ENCODE results near the gene FMN2.

FMN2 gene

DNA sequence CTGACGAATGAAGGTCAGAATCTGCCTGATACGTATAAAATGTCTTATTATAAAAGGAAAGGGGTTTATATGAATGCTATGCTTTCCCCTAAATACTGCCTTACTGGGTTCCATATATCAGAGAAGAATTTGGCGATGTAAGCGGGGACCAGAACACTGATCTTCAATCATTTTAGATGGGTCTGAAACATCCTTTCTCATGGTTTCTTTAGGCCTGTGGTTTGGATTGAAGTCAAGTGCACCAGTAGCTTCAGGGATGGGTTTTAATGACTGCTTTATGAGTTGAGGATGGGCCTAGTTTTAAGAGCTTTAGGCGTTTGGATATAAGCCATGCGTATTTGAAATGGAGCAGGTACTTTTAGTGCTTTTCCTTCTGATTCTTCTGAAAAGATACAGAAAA, 6.9 kb downstream of the FMN2 start:
- intact Hi-C loops (cut with DNase I; ENCODE audit: low total_unique reads), result no loop called here
- H3K36me3 ChIP-seq, result no peaks in the 10 kb centered on the region
- H3K27ac ChIP-seq, result no peak overlapping the region
- H3K27me3 ChIP-seq, result peaks cover 1 to 16% of the 10 kb centered on the region in 2 donors
- peaks cover 0 to 2% (median 1%) of the 10 kb centered on the region in 4 donors for H3K4me1 ChIP-seq
- TF ChIP-seq, protein P1, sequence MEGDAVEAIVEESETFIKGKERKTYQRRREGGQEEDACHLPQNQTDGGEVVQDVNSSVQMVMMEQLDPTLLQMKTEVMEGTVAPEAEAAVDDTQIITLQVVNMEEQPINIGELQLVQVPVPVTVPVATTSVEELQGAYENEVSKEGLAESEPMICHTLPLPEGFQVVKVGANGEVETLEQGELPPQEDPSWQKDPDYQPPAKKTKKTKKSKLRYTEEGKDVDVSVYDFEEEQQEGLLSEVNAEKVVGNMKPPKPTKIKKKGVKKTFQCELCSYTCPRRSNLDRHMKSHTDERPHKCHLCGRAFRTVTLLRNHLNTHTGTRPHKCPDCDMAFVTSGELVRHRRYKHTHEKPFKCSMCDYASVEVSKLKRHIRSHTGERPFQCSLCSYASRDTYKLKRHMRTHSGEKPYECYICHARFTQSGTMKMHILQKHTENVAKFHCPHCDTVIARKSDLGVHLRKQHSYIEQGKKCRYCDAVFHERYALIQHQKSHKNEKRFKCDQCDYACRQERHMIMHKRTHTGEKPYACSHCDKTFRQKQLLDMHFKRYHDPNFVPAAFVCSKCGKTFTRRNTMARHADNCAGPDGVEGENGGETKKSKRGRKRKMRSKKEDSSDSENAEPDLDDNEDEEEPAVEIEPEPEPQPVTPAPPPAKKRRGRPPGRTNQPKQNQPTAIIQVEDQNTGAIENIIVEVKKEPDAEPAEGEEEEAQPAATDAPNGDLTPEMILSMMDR (IDR thresholded peaks at IDR 0.05), result no peak
- no peaks in the 10 kb centered on the region for H3K9me3 ChIP-seq
- H3K4me3 ChIP-seq, result no peak overlapping the region
- no peak for DNase-seq

DNA sequence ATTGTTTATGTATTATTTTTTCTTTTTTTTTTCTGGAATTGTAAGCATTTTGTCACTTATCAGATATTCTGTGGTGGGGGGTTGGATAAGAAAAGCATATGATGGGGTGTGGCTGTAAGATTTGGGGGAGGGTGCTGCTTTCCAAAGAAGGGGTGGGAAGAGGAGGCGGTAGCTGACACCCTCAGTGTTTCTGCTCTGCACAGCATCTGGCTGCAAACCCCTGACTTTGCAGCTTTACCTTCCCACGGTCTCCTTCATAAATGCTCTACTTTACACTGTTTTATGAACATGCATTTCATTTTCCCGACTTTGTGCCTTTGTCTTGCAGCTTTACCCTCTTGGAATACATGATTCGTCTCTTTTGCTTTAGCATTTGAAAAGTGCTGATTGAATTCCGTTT, 7.6 kb downstream of the FMN2 start:
- Histone ChIP-seq H3K27ac (no peak overlapping the region), H3K36me3 (no peaks in the 10 kb centered on the region), H3K9me3 (no peaks in the 10 kb centered on the region), H3K4me3 (no peak overlapping the region), H3K4me1 (no peaks in the 10 kb centered on the region), H3K27me3 (peaks cover 0 to 8% of the 10 kb centered on the region in 2 donors)
- TF ChIP-seq, protein P1 (IDR thresholded peaks at IDR 0.05), result no peak
- intact Hi-C loops (cut with DNase I; ENCODE audit: low total_unique reads), result no loop called here
- DNase-seq, result no peak

DNA sequence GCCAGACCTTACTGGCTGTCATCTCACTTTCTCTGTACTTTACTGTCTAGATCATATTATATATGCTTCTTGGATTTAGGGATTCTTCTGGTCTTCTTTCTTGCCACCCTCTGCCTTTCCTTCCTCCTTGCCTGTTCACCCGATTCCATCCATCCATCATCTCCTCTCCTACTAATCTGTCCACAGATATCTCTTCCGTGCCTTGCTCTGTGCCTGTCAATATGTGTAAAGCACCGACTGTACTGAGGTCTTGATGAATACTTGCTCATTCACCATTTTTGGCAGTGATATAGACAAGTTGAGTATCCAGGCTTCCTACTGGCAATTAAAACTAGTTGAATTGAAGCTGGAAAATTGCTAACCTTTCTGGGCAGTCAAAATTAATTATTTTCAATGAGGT, 8.1 kb downstream of the FMN2 start:
- TF ChIP-seq, protein P1 (IDR thresholded peaks at IDR 0.05), result no peak
- Histone ChIP-seq H3K4me1 (no peaks in the 10 kb centered on the region), H3K9me3 (no peaks in the 10 kb centered on the region), H3K4me3 (no peak overlapping the region), H3K36me3 (no peaks in the 10 kb centered on the region), H3K27ac (no peak overlapping the region), H3K27me3 (peaks cover 0 to 7% of the 10 kb centered on the region in 2 donors)
- intact Hi-C loops (cut with DNase I; ENCODE audit: low total_unique reads), result no loop called here
- DNase-seq, result no peak

DNA sequence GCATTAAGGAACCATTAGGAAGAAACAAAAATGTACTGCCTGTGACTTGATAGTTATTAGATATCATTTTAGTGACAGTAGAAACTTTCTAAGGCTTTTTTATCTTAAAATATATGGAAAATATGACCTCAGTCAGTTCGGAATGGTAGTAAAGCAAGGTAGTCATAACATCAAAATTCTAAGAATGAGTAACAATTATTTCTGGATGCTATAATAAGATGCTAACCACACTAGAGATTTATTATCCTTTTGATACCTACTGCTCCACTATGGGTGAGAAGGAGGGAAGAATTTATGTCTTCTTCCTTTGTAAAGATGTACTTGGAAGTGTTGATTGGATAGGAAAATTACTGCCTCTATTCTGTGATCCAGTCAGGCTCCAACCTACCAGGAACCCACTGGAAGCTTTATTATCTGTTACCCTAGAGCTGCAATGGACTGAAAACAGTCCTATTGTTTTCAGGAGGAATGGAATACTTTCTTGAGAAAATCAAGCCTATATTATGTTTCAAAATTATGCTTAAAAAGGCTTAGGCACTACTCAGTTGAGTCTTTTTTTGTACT, 8.8 kb downstream of the FMN2 start:
- TF ChIP-seq, protein P1 (IDR thresholded peaks at IDR 0.05), result no peak

DNA sequence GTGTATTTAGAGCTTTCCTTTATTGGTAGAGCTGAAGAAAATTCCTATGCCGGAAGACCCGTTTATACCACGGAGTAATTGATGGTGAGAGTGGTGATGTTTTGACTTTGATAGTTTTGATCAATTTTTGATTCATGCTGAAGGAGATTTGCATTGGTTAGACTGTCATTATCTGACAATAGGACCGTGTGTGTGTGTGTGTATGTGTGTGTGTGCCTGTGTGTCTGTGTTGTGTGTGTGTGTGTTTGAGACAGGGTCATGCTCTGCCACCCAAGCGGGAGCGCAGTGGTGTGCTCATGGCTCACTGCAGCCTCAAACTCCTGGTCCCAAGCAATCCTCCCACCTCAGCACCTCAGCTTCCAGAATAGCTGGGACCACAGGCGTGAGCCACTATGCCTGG, 9.6 kb downstream of the FMN2 start:
- intact Hi-C loops (cut with DNase I; ENCODE audit: low total_unique reads), result no loop called here
- H3K4me3 ChIP-seq, result no peak overlapping the region
- TF ChIP-seq, protein P1 (IDR thresholded peaks at IDR 0.05), result no peak

More for the DNA sequence above, 8.8 kb downstream of the FMN2 start:
- no peak overlapping the region for H3K4me3 ChIP-seq
- no peak for DNase-seq
- intact Hi-C loops (cut with DNase I; ENCODE audit: low total_unique reads), result no loop called here
- peaks cover 0 to 5% of the 10 kb centered on the region in 2 donors for H3K27me3 ChIP-seq
- H3K36me3 ChIP-seq, result no peaks in the 10 kb centered on the region
- H3K27ac ChIP-seq, result no peak overlapping the region
- H3K9me3 ChIP-seq, result no peaks in the 10 kb centered on the region
- H3K4me1 ChIP-seq, result no peaks in the 10 kb centered on the region

DNA sequence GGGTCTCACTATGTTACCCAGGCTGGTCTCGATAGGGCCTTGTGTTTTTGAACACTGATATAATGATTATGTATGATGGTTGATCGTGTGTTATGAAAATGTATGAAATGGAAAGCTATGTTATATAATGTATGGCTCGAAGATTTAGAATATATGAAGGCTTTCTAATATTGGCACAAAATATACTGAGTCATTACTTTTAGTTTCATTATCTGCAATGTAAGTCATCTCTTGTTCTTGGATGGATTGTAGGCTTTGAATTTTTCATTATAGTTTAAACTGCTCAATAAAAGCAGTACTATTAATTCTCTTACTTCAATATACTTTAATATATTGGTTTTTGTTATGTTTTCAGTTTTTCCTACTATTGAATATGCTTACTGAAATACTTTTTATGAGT, 10.1 kb downstream of the FMN2 start:
- intact Hi-C loops (cut with DNase I; ENCODE audit: low total_unique reads), result no loop called here
- Histone ChIP-seq H3K27ac (no peak overlapping the region), H3K4me3 (no peak overlapping the region), H3K4me1 (no peaks in the 10 kb centered on the region), H3K9me3 (no peaks in the 10 kb centered on the region), H3K27me3 (no peaks in the 10 kb centered on the region), H3K36me3 (no peaks in the 10 kb centered on the region)
- DNase-seq, result no peak
- TF ChIP-seq, protein P1 (IDR thresholded peaks at IDR 0.05), result no peak

More for the DNA sequence above, 9.6 kb downstream of the FMN2 start:
- no peak for DNase-seq
- no peaks in the 10 kb centered on the region for H3K4me1 ChIP-seq
- H3K27me3 ChIP-seq, result no peaks in the 10 kb centered on the region
- no peak overlapping the region for H3K27ac ChIP-seq
- no peaks in the 10 kb centered on the region for H3K9me3 ChIP-seq
- H3K36me3 ChIP-seq, result no peaks in the 10 kb centered on the region

All from tibial artery (tissue), 4 donors.